Colon (tissue), 2 donors: ENCODE data around the gene UNC93A.
"Not testable (repeated sequence)": the region's sequence is repeated elsewhere in the genome, so short reads cannot be mapped to it uniquely, and the experiment has no call there.

Source experiments
- FAIRE-seq: peaks from 2 replicates; lab custom pipeline; 2012; peaks lifted over from hg19 to GRCh38; lab: Jason Lieb, UNC
- donor health status: control.
- donor health status: control.

The UNC93A gene

DNA sequence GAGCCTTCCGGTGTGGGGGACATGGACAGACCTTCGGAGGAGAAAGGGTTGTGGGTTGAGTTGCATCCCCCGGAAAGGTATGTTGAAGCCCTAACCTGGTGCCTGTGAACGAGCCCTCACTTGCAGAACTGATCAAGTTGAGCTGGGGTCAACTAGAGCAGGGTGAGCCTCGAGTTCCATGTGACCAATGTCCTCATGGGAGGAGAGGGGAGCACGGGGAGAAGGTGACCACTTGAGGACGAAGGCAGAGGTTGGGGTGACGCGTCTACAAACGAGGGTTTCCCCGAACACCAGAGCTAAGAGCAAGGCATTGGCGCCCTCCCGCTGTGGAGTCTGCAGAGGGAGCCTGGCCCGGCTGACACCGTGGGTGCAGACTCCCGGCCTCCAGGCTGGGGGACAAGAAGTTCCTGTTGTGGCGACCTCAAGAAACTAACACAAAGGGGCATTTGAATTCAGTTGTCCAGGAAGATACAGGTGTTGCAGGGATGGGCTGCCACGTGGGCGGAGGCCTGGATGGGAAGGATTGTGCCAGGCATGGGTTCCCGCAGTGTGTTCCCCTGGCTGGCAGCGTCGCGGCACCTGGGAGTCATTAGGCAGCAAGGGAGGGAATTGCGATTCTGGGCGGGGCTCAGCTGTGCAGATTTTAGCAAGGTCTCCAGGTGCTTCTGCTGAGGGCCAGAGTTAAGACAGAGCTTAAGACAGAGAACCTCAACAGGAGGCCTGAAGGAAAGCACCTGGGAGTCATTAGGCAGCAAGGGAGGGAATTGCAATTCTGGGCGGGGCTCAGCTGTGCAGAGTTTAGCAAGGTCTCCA is 20.4 kb upstream of the UNC93A start:
- FAIRE-seq = no peak

DNA sequence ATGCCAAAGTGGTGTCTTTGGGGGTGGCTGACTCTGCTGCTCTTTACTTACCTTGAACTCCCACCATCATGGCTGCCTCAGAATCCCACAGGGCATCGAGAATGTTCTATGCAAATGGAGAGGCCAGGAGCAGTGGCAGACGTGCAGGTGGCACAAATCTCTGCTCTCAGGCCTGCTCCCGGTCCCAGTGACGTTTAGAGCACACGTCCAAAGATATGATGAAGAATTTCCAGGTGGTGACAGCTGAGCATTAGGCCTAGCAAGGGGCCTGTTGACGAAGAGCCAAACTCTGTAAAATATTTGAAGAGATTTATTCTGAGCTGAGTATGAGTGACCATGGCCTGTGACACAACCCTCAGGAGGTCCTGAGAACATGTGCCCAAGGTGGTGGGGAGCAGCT is 19.0 kb upstream of the UNC93A start:
- no peak for FAIRE-seq

DNA sequence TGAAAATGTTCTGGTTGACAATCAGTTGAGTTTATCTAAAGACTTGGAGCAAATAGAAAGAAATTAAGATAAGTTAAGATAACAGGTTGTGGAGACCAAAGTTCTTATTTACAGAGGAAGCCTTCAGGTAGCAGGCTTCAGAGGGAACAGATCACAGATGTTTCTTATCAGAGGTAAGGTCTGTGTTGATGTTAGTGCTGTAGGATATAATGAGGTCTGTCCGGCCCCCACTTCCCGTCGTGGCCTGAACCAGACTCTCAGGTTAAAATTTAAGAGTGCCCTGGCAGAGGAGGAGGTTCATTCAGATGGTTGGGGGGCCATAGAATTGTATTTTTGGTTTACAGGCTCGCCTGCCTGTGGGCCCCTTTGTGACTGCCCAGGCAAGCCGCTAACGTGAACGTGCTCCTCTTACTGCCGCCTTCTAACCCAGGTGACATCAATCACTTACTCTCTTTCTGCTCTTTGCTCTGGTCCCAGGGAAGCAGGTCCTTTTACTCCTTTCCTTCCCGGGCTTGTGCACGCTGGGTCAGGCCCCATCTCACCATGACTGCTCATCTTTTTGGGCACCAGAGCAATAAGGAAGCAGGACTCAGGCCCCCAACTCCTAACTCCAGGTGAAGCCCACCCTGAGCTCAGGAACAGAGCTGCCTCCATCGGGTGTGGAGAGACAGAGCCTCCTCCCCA is 18.3 kb upstream of the UNC93A start:
- FAIRE-seq = no peak

DNA sequence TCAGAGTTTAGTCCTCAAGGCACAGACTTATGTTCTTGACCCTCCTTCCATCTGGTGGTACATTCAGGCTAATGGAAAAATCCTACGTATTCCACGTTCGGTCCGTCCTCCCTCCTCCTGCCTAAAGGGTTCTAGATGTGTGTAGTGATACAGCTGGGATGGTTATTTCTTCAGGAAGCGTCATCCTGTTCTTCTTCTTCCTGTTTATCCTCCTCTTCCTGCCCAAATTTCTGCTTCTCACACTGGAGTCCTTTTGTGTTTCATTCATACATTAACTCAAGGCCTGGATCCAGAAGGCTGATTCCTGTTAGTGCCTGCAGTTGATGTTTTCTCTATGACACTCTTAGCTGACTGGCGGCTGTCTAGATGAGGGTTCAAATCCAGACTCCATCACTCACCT is 16.8 kb upstream of the UNC93A start:
- no peak for FAIRE-seq

DNA sequence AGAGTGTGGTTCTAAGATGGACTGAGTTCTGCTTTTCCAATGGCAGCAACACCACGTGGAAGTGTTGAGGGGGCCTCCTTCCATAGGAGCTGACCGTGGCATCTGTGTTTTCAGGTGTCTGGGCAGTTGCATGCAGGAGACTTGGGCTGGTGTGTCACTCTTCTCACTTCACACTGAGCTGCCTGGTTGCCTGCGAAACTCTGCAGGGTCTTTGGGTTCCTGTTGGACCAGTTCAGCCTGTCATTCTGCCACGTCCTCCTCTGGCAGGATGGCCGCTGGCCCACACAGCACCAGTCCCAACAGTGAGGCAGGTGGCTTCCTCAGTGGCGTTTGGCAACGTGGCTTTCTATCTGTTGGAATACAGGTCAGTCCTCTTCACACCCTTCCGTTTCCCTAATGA is 16.1 kb upstream of the UNC93A start:
- no peak for FAIRE-seq

DNA sequence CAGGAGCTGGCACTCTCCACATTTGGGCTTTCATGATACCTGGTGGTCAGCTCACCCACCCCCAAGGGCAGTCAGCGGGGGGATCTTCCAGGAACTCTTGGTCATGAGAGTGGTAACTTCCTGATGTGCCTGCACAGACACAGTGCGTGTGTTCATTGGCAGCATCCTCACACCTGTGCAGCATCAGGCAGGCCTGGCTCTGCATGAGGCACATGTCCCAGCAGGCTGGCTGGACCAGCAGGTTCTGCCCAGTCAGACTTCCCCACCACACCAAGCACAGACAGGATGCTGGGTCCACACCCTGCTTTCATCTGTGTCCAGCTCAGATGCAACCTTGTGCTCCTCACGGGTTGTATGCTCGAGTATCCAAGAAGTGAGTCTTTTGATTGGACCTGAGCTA is 15.7 kb upstream of the UNC93A start:
- FAIRE-seq = no peak

DNA sequence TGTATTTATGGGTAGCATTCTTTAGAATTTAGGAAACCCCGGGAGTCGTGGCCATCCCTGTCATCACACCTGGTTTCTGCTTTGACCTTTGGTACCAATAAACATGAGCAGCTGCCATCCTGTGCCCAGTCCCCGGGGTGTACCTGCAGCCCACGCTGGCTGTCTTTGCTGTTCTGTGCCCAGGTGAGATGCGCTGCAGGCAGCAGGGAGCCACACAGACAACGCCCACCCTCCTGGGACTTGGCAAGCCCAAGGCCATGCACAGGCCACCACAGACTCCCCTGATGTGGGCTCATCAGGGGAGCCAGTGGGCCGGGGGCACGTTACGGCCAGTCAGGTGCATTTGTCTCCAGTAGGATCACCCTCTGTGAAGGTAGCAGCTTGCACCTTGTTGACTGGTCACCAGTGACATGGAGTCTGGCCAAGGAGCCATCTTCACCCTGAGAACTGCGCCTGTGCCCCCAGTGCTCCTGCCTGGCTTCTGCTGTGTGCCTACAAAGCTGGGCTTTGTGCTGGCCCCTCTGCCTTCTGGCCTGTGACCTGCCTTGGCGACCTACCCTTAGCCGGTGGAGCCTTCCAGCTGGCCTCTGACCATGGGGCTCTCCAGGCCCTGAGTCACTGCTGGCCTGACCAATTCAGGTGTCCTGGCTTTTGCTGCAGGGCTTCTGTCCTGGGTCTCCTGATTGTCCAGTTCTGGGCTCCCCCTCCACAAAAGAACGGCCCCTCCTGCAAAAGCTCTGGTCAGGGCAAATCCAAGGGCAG is 14.2 kb upstream of the UNC93A start:
- no peak for FAIRE-seq

DNA sequence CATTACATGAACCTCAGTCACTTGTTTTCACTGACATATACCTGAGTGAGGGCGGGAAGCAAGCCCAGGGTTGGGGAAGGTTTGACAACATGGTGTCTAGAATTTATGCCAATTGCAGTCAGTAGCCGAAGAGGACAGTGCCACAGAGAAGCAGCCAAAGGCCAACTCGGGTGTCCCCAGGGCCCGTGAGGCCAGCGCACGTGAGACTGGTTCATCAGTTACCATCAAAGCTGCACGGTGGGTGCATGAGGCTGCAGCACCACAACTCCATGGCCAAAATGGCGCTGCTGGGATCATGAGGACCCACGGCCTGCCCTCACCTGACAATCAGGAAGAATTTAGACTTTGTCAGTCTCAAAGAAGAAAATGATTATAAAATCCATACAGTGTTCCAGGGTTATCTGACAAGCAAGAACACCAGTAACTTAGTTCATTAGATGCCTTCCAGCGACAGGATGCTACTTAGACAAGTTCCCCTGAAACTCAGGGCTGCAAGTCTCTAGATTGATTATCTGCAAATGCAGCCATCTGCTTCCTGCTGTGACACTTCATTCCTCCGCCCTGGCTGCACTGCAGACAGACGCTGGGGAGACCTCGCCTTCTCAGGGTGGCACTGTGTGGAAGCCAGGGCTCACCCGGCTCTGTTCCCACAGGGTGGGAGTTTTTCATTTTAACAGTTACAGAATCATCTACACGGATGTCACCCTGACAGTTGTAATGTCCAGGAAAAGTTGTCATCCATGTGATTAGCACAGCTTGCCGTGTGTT is 12.8 kb upstream of the UNC93A start:
- not testable (repeated sequence) for FAIRE-seq

DNA sequence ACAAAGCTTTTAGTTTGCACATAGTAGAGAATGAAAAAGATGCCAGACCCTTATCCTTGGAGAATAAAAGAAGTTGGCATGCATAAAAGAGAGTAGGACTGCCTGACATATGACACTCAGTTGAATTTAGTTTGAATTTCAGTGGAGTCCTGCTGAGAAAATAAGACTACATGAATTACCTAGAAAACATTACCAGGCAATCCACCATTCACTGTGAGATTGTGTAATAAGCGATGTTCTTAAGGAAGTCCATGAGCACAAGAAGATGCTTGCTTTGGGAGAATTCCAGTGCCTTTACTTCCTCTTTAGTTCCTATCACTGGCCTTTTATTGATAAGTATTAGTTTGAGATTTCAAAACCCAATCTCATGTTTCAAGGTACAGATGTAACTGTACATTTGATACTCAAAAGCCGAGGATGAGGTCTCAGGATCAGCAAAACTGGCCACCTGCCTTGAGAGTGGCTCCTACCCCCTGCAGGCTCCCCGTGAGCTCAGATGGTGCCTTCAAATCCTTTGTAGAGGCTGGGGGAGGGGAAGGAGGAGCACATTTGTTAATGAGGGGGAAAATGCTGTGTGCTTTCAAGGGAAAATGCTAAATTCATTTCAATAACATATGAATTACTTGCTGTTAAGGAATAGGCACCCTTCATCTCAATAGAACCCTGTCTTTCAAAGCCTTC is 11.2 kb upstream of the UNC93A start:
- no peak for FAIRE-seq

DNA sequence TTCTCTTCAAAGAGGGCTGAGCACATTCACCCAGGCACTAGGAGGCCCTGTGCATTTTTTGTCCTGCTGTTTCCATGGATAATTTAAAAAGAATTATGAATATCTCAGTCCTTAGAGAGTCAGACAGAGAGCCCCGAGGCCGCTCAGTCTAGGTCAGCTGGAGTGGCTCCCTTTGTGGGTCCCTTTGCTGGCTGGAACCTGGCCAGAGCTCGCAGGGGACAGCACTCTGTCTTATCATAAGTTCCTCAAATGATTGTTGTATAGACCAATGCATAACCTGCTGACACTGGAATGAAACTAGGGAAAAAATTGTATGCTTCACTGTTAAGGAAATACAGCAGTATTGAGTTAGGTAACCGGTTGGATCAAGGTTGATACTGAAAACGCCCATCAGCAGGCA is 10.6 kb upstream of the UNC93A start:
- FAIRE-seq = not testable (repeated sequence)

DNA sequence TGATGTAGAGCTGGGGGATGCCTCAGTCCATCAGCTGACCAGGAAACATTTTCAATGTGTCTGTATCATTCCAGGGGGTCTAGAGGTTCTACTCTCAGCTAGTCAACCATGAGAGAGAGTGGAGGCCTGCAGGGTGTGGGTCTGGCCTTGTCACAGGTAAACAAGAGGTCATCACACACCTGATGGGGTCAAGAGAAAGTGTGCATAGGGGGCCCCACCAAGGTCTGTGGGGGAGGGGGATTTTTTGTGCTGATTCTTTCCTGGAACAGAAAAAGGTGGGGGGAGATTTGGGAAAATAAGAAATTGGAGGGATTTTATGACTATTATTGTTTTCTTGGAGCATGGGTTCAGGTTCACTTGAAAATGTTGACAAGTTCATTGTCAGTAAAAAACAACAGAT is 8.9 kb upstream of the UNC93A start:
- FAIRE-seq = no peak

DNA sequence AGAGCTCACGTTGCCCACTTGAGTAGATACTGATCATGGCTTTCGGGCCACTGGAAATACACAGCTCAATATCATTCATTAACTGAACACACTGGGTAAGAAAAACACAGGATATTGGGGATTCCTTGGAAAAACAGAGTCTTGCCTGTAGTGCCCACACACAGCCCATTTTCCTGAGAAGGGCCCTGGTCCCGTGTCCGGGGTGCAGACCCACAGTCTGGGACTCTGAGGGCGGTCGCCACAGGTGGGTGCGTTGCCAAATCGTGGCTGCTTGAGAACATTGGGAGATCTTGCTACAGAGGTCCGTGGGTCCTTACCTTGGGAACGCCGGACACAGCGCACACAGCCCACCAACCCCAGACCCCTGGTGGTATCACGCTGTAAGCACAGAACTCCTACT is 6.5 kb upstream of the UNC93A start:
- FAIRE-seq = not testable (repeated sequence)

DNA sequence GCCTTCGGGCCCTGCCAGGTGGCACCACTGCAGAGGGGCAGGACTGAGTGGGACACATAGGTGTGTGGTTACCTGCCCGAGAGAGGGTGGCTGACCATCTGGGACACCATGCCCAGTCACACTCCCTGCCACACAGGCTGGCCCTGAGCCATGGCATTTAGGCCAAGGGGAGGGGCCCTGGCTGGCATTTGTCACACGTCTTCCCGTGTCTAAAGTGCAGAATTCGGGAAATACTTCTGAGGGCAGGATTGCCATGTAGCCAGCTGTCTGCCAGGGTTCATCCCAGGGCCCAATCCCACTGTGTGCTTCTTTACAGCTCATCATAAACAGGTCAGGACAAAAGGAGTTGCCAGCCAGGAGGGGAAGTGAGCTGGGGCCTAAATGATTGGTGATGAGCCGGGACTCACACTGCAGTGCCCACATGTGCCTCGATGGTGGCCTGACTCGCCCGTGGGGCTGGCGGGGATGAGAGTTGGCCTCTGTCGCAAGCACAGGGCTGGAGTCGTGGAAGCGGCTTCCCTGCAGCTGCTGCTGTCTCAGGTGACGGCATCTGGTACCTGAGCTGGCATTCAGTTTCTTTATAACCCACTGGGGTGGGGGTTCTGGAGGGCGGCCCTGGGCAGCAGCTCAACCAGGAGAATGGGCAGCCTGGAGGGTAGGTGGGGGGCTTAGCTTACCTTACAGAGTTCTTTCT is 5.9 kb upstream of the UNC93A start:
- FAIRE-seq = no peak

DNA sequence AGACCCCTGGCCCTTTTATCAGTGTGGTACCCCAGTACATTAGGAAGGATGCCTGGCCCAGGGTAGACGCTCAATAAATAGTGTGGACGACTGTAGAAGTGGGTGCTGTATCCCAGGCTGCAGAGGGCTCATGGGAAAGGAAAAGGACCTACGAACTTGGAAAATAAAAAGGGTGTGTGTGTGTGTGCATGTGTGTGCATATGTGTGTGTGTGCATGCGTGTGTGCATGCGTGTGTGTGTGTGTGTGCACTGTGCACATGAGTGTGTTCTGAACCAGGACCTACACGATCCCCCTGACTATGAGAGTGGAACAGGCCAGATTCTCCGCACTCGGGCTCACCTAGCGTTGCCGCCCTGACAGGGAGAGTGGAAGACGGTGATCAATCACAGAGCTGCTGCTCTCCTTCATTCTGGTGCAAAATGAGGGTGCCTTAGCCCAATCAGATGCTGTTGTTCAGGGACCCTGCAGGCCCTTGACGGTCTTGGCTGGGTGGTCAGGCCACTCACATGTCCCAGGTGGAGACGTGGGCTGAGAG is 3.5 kb upstream of the UNC93A start:
- FAIRE-seq = no peak

DNA sequence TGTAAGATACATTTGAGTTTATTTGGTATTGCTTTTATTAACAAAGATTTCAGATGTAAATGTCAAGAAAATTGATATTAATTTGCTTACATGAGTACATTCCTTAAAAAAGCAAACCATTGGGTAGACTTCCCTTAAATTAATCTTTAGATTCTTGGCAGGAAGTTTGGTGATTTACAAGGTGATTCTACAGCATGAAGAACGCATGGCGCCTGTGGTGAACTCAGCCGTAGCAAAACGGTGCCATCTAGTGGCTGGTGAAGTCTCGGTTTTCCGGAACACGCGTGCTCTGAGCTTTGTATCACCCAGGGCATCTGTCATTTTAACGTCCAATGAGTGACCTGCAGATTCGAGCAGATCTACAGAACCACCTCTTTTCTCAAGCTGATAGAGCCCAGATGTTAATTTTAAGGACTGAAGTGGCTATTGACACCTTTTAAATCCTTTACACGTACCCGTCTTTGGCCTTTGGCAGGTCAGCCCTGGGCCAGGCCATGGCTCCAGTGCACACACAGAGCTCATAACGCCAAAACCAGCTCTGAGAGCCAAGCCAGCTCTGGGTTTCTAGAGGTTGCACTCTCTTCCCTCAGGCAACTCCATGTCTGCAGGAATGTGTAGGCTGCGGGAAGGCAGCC is 2.4 kb upstream of the UNC93A start:
- peak; percentile 98 for FAIRE-seq

DNA sequence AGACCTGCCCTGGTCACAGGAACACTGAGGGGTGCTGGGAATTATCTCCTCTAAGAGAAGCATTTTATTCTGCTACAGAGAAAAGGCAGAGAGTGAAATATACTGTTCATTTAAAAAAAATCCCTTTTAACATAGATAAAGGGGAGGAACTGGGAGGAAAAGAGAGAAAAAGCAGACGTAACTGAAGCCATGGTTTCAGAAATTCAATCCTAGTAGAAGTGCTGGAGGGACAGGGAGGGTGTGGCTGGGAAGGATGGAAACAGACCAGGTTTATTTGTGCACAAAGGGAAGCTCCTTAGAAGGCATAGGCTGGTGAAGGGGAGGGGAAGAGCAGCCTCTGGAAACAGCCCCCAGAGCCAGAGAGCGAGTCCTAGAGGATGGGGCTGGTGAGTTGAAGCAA is 1.8 kb upstream of the UNC93A start:
- FAIRE-seq = not testable (repeated sequence)

DNA sequence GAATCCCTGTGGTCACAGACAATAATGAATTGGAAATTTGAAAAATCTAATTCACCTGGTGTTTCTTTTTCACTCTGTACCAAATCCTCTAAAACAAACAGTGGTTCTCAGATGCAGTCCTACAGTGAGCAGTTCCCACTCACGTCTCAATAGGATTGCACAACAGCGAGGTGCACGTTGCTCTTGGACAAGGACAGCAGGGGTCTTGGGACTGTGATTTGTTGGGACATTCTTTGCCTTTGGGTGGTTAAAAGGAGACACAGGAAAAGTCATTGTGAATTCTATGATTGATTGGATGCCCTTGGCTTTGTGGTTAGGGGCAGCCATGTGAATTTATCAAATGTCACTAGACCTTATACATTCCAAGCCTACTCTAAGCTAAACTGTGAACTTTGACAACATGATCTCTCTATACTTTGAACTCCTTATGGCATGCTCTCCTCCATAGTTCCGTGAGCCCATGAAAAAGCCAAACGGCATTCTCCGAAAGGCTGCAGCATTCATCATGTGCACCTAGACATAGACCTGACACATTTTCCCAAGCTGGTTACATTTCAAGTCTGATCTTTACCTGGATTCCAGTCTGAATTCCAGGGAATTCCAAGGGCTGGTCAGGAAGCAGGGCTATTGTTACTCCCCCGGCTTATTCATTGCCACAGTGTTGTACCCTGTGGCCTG is 647 bp downstream of the UNC93A start:
- no peak for FAIRE-seq

DNA sequence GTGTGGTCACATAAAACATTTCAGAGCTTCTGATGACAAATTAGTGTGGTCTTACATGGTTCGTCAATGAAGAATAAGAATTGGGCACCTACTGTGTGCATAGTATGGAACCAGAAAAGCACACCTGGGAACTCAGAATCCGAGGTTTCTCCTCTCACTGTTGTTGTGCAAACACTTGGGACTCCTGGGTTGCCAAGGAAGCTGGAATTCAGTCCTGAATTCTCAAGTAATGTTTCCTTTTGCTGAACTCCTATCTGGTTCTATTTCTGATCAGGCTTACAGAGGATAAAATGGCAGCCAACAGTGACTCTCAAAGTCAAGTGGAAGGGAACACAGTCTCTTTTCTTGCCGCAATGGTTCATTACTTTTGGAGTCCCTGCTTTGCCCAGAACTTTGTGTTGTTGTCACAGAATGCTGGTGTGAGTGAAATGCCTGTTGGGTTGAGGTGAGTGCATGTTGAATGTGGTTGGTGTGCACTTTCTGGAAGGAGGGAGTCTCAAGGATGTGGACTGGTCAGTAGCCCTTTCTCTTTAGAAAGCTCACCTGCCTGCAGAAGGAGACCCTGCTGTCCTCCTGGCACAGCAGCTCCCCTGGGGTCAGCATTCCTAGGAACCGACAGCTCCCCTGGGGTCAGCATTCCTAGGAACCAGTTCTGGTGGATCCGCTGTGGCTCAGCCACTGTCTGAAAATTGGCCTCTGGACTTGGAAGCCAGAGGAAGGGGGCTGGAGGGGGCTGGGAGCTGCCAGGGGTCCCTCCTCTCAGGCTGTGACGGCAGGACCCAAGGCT is 1.4 kb downstream of the UNC93A start:
- FAIRE-seq = no peak

DNA sequence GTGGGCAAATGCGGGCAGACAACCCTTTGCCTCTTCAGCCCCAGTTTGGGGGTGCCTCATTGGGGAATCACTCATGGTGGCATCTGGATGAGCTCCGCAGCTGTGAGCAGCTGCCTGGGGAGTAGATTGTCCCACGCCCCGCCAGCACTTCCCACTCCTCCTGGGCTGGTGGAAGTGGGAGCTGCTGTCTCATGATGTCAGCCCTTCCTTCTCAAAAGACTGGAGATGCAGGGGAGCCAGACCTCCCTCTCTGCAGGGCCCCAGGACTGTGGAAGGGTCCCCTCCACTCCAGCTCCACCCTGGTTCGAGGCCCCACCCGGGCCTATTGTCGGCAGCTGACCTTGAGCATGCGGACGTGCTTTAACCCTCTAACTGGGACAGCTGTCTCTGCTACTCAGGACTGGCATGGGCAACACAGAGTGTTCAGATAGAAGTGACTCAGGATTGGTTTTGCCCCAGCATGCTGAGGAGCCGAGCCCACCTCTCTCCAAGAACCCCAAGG is 2.0 kb downstream of the UNC93A start:
- no peak for FAIRE-seq
